ACHN (cell line): ENCODE results near the gene PMS1.
A peak's percentile ranks its signal among the peaks of the same experiment; 100 is the strongest.
"Not testable (repeated sequence)": the region's sequence is repeated elsewhere in the genome, so short reads cannot be mapped to it uniquely, and the experiment has no call there.

Experiments
- DNase-seq: peaks from one replicate; pipeline ENCODE4 v3.0.0-alpha.2; 2015
- in situ Hi-C: cut with HindIII; loops from 2 replicates; pipeline ENCODE4 v1.10.0; 2017; ENCODE audit warnings: low sequenced_read_pairs, low pct_ligation_motif_present, low pct_unique_long_range_greater_than_20kb

Gene PMS1

DNA sequence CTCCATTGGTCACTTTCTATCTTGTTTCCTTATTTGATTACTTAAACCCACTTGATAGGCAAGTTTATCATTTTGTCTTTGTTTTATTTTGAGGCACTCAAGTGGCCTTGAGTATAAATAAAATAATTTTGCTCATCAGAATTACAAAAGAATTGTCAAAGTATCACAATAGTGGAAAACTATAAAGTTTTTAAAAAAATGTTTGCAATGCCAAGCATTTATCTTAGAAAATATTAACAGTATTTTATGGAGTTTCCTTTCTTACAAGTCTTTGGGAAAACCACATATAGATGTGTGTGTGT lies 14.7 kb downstream of the PMS1 start:
- in situ Hi-C loops, result loop anchor here (25.0 kb wide), 1 partner anchor 263 kb away; the partner anchor contains the start of gene MSTN
- no peak for DNase-seq

DNA sequence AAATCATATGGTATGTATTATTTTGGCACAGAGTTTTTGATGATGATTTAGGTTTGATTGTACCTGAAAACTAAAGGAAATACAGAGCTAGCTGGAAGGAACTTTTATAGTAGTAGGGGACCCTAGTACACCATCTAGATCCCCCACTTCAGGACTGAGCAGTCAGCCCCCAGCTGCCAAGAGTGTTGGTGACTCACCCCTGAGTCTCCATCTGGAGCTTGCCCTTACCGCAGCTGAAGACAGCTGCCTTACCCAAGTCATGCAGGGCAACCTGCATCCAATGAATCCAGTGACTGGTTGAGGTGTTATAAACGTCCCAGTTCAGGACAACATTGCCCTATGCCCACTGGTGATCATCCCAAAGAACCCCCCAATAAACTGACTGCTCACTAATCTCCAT lies 15.3 kb downstream of the PMS1 start:
- DNase-seq, result peak; percentile 64
- in situ Hi-C loops, result loop anchor here (25.0 kb wide), 1 partner anchor 263 kb away; the partner anchor contains the start of gene MSTN

DNA sequence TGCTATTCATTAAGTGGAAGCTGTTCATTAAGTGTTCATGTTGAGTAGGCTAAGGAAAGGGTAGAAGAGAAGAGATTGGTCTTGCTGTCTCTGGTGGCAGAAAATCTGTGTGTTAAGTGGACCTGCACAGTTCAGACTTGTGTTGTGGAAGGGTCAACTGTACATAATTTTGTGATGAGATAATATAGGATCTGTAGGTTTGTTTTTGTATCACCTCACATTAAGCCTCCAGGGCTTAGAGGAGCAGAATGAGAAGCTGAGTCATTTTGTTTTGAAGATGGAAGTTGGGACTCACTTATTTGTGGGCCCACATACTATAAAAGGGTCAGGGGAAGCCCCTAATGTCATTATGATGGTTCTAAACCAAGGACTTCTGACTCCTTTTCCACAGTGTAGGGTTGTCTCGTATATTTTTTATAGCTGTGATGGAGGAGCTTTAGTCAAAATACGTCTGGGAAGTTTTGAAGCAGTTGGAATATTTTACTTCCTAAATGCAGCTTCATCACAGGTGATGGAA lies 18.2 kb downstream of the PMS1 start:
- in situ Hi-C loops, result no loop called here

DNA sequence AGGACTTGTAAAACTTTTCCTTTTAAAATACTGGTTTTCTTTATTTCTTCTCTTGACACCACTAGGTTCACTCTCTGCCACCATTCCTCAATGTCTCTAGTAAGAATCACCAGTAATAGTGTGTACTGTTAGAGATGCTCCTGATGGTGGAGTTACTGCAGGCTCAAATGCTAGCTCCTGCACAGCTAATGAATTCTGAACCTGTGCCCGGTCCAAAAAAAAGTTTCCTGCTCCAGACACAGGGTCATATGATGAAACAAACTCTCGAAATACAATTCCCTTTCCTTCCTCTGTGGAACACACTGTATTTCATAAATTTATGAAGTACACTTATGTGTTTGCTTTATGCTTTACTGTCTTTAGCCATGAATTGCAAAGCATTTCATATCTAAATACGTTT lies 19.2 kb downstream of the PMS1 start:
- no peak for DNase-seq
- in situ Hi-C loops, result no loop called here

More for the DNA sequence above, 18.2 kb downstream of the PMS1 start:
- DNase-seq, result no peak

DNA sequence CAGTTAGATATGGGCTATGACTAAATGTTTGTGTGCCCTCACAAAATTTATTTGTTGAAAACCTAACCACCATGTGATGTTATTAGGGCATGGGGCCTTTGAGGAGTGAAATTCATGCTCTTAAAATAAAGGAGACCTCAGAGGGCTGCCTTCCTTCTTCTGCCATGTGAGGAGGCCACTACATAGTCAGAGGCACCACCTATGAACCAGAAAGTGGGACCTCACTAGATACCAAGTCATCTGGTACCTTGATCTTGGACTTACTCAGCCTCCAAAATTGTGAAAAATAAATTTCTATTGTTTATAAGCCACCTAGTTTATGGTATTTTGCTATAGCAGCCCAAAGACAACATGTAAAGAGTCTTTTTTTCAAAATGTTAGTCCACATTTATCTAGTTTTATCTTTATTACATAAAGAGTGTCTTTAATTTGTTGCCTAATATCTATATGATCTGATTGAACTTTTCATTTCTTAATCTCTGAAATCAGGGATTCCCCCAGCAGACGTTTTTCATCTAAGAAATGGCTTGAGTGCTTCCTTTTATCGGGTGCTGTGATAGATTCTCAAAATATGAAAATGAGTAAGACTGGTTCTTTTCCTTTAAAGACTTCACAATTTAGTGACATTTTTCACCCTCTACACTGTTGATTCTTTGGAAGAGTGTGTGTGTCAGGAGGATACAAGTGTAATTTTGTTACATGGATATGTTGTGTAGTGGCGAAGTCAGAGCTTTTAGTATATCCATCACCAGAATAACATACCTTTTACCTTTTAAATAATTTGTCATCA lies 34.2 kb downstream of the PMS1 start:
- in situ Hi-C loops, result no loop called here
- DNase-seq, result no peak

DNA sequence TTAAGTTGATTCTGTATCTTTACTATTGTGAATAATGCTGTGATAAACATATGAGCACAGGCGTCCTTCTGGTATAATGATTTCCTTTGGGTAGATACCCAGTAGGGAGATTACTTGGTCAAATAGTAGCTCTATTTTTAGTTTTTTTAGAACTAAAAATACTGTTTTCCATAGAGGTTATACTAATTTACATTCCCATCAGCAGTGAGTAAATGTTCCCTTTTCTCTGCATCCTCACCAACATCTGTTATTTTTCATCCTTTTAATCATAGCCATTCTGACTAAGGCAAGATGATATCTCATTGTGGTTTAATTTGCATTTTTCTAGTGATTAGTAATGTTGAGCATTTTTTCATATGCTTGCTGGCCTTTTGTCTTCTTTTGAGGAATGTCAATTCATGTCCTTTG lies 35.1 kb downstream of the PMS1 start:
- no peak for DNase-seq
- in situ Hi-C loops, result no loop called here

DNA sequence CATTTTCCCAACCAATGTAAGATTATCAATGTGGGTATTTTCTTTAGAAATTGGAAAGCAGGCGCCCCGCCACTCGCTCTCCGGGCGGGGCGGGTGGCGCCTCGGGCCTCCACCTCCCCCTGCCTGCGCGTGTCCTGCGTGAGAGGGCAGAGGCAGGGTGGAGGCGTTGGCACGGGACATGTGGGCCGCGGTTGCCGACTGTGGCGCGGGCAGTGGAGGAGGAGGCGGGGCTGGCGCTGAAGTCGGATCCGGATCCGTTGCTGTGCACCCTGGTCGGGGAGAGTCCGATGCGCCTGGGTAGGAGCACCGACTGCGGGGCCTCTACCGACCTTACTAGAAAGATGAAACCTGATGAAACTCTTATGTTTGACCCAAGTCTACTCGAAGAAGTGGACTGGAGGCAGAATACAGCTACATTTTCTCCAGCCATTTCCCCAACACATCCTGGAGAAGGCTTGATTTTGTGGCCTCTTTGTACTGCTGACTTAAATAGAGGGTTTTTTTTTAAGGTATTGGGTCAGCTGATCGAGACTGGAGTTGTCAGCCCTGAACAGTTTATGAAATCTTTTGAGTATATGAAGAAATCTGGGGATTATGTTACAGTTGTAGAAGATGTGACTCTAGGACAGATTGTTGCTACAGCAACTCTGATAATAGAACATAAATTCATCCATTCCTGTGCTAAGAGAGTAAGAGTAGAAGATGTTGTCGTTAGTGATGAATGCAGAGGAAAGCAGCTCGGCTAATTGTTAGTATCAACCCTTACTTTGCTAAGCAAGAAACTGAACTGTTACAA lies 37.9 kb downstream of the PMS1 start:
- no peak for DNase-seq
- in situ Hi-C loops, result no loop called here

DNA sequence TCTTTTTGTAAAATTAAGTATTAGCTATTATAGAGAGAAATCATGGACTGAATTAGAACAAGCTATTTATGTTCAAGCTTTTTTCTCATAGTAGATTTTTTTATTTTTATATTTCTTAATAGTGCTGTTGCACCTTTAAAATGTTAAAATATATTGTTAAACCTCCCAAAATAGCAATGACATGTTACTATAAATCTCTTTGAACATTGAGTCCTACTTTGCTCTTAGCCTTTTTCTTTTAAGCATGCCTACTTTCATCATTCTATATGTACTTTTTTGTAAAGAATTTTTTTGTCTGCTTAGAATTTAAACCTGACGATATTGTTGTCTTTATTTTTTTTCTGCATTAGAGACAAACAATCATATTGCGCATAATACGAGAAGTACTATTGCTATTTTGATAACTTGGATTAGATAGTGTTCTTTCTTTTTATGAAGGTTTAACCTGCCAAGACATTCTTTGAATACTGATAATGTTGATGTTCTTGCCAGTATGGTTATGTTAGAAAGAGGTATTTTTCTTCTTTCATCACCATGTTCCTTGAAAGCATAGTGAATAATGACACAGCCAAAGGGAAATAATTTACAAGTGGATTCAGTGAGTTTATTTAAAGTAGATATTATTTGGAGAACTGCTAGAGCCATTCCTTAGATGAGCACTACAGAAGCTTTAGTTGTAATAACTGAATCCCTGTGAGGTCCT lies 40.6 kb downstream of the PMS1 start:
- DNase-seq, result no peak
- in situ Hi-C loops, result no loop called here

DNA sequence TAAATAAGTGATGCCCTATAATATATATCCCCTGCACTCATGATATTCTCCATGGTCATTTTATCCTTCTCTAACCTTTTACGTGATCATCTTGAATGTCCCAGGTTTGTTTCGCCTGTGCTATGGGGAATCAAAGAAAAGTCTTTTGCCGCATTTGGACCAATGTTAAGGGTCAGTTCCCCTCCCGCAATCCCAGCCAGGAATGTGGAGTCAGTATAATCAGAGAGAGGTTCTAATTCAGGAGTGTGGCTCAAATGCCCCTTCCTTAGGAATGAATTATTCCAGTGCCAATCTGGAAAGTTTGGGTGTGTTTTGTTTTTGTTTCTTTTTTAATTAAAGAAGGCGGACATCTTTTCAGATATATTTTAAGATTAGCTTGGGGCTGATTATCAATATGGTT lies 41.8 kb downstream of the PMS1 start:
- in situ Hi-C loops, result no loop called here
- DNase-seq, result no peak

DNA sequence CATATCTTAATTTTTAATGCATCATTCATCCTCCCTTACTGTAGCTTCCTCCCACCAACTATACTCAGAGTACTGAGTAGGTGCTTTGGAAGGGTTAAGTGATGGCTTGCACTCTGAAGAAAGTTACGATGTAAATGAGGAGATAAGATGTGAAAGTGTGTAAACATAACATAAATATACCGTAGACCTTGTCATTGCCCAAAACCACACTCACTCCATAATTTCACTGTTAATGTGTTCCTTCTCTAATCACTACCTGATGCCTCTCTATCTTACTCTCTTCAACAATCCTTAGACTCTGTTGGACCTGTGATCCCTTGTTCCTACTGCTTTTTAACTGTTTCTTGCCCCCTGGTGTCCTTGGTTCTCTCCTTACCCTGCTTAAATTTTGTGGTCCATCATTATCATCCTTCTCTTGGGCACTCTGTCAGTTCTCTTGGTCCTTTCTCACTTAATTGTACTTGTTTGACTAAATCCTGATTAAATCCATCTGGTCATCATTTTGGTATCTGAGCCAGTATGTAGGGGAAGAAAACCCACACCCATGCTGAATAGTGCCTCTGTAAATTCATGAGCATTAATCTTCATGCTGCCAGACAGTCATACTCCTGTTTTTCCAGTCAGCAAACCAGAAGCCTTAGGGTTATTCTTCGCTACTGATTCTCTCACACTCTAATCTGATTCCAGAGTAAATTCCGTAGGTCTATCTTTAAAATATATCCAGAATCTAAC lies 45.0 kb downstream of the PMS1 start:
- no peak for DNase-seq
- in situ Hi-C loops, result no loop called here

DNA sequence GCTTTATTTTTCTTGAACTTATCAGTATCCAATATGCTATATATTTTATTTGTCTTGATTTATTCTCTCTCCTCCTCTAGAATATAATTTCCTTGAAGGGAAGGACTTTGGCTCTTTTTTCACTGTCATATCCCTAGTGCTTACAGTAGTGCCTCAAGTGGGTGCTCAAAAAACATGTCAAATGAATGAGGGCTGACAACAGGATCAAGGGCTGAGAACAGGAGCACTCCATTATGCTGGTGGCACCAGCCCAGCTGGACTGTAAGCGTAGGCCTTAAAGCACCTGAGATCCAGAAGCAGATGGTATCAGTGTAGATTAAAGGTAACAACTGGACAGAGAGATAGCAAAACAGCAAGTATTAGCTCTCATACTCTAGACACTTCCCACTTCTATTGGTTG lies 46.3 kb downstream of the PMS1 start:
- no peak for DNase-seq
- in situ Hi-C loops, result no loop called here

DNA sequence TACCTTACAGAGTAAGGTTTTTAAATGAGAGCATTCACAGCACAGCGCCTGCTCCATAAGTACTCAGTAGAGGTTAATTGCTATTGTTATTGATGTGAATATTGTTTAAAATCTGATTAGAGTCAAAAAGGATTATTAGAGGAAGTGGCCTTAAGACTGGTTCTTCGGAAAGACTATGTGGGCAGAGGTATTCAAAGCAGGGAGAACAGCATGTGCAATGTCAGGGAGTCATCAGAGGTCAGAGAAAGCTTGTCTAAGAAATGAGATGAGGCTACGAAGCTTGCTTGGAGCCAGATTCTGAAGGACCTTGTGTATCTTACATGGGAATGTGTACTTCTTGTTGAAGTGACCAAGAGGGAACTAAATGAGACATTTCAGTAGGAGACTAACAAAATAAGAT lies 49.8 kb downstream of the PMS1 start:
- in situ Hi-C loops, result no loop called here
- DNase-seq, result no peak

DNA sequence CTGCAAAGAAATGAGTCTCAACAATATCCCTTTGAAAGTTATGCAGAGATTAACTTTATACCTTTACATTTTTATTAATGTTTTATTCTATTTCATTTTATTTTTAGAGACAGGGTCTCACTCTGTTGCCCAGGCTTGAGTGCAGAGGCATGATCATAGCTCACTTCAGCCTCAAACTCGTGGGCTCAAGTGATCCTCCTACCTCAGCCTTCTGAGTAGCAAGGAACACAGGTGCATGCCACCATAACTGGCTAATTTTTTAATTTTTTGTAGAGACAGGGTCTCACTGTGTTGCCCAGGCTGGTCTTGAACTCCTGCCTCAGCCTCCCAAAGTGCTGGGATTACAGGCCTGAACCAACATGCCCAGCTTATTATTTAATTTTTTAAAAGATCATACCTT lies 50.4 kb downstream of the PMS1 start:
- in situ Hi-C loops, DNase-seq: not testable (repeated sequence)

DNA sequence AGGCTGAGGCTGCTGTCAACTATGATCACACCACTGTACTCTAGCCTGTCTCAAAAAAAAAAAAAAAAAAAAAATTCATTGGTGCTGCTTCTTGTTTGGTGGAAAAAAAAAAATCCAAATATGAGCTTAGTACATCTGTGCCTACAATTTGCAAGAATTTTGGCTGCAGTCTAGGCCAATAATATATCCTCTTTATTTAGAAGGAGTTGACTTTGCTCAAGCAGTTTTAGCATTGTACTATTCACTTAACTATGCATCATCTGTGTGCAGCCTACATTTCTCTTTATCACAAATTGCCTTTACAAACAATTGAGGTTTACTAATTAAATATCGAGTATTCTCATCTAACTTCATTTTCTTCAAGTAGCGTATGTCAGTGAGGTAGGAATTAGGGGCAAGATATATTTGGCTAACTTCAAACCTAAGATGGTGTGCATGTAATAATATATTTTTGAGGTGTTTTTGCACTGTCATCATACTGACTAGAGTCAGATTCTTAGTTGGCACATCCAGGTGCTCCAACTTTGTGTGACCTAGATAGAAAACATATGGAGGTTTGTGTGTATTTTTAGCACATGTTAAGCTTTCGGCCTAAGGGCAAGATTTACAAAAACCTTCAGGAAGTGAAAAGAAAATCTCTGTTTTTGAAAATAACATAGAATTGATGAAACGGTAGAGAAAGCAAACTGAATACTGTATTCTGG lies 51.8 kb downstream of the PMS1 start:
- in situ Hi-C loops, result no loop called here
- DNase-seq, result no peak

DNA sequence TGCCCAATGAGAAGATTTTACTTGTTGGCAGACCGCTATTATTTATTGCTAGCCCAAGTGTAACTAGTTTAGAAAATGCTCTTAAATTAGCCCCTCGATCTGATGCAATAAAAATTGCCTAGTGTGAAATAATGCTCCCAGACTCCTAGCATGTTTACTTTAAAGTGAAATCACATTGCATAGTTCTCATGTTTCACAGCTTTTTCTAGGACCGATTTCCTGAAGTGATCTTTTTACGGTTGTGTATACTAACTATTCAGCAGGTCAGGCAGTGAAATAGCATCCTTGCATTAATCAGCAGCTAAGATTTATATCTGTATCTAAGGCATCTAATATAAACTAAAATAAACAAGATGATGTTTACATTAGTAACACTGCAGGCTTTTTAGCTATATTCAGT lies 52.4 kb downstream of the PMS1 start:
- DNase-seq, result no peak
- in situ Hi-C loops, result no loop called here

DNA sequence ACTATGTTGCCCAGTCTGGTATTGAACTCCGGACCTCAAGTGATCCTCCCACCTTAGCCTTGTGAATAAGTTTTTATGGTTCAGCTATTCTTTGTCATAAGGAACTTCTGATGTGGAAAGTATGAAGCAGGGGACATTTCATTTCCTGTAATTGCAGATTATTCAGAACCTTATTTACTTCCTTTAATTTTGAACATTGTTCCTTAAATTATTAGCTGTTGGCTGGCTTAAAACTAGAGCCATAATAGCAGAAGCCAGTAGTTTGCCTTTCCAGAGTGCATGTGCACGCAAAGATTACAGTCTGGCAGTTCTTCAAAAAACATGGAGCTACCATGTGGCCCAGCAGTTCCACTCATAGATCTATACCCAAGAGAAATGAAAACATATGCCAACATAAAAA lies 53.1 kb downstream of the PMS1 start:
- no peak for DNase-seq
- in situ Hi-C loops, result no loop called here

DNA sequence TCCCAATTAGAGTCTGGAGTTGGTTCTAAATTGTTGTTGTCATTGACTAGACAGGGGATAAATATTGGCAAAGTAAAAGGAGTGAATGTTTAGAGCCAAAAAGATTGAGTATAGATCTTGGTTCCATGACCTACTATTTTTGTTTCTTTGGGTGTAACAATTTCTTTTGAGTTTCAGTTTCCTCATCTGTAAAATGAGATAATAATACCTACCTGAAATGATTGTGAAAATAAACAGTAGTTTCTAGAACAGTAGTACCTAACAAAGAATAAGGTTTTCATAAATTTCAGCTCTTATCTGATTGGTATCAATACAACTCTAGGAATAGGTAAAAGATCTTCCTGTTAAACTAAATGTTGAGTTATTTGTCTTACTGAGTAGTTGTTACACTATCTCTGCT lies 56.8 kb downstream of the PMS1 start:
- no peak for DNase-seq
- in situ Hi-C loops, result no loop called here

DNA sequence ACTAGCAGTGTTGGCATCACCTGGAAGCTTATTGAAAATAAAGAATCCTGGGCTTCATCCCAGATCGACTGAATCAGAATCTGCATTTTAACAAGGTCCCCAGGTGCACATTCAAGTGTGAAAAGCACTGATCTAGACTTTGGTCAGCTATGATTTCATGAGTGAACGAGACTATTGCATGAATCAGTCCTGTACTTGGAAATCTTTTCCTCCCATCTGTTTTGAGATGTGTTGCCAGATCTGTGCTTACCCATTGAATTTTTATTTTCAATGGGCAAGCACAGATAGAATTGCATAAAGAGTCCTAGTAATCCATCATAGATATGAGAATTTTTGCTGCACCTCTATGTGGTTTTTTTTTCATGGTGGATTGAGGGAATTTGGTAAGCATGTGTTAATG lies 64.0 kb downstream of the PMS1 start:
- in situ Hi-C loops, result no loop called here
- no peak for DNase-seq
